Ovary (tissue), 9 donors: Measurements from ENCODE around the gene ASB8. TPM values are rescaled to one million over a fixed set of nuclear protein-coding genes. Genes with fewer than 3 reads are reported as not detected.

Experiments
- DNase-seq, 5 donors: peaks; one replicate each; pipeline ENCODE4 v3.0.0-alpha.2; 2019 to 2020
- H3K27ac ChIP-seq, 2 donors: fragments of 200-600 bp; one replicate each; pipeline versions ENCODE4 v1.5.1 to v1.8.0; 2019 to 2022
- H3K27me3 ChIP-seq: fragments of 200-600 bp; one replicate; pipeline ENCODE4 v1.8.0; 2022
- H3K36me3 ChIP-seq: fragments of 200-600 bp; sonication (generic); one replicate; pipeline ENCODE4 v1.5.1; 2019
- H3K4me1 ChIP-seq: one replicate; pipeline ENCODE4 v1.8.1; 2013; ENCODE audit warnings: mild to moderate bottlenecking, moderate library complexity; ENCODE audit not compliant: insufficient read depth
- H3K4me3 ChIP-seq: fragments of 200-600 bp; sonication (generic); one replicate; pipeline ENCODE4 v1.5.1; 2017
- H3K9me3 ChIP-seq, 2 donors: fragments of 200-600 bp in 1 of 2; sonication (generic) in 1 of 2; one replicate each; pipeline versions ENCODE4 v1.5.1 to v1.8.1; 2013 to 2019; ENCODE audit warnings: mild to moderate bottlenecking in 1 of 2, moderate library complexity in 1 of 2
- CTCF ChIP-seq, 3 donors: fragments of 450-650 bp in 2 of 3; fragments of 200-600 bp in 1 of 3; IDR thresholded peaks; one replicate each; pipeline versions ENCODE4 v1.5.1 to v1.8.0; 2016 to 2022; ENCODE audit warnings: antibody characterized with exemption in 3 of 3, mild to moderate bottlenecking in 1 of 3
- EP300 ChIP-seq: sonication (generic); formaldehyde crosslinking; IDR thresholded peaks from one replicate; pipeline ENCODE4 v1.6.1; 2017; ENCODE audit warnings: antibody characterized with exemption
- POLR2A ChIP-seq: fragments of 450-650 bp; IDR thresholded peaks from one replicate; pipeline ENCODE4 v1.6.1; 2017; ENCODE audit warnings: antibody characterized with exemption, mild to moderate bottlenecking, moderate library complexity
- WGBS, 3 donors: extraction: QIAGEN DNeasy Blood & Tissue Kit in 1 of 3; methylation state at CpG; one replicate each; pipeline versions ENCODE4 v1.1.5 to v1.1.7; 2013 to 2017; 5-methylcytosine and 5-hydroxymethylcytosine counted together
- intact Hi-C, 4 donors: fragments of 100-400 bp; cut with DNase I; formaldehyde crosslinking; loops; one replicate each; pipeline versions ENCODE4 v1.11.0 to v1.15.1; 2022 to 2023
- polyA plus RNA-seq, 2 donors: library from polyadenylated mRNA; stranded (reverse); fragments of 200-250 nt in 1 of 2; fragments of 350-450 nt in 1 of 2; fragmentation: Illumina TruSeq in 1 of 2; extraction: RNeasy Lipid Tissue Mini Kit (QIAGEN cat#74804) in 1 of 2; gene quantifications; one replicate each; pipeline ENCODE4 v1.2.3, GENCODE V29; 2013 to 2014
- total RNA-seq, 7 donors: library from RNA; depleted of rRNA in 2 of 7; stranded (reverse); fragments of >200 nt in 2 of 7; fragmentation: NEBNext Ultra II Directional in 3 of 7; extraction: Animal tissue kit (Norgen Biotek cat#: 25700) in 3 of 7; gene quantifications; one replicate each; pipeline versions ENCODE4 v1.1.0 to v1.2.4, GENCODE V29; 2016 to 2023
- donor health status: DM: no; HTN: no; CAD: no; lungs with moderate emphysema.
- donor health status: DM: no; HTN: no; CAD: no.
- donor health status: Bipolar disorder and iron deficiency.
- donor health status: DM: yes; HTN: yes; CAD: no.
- donor health status: DM: no; HTN: no; CAD: no.
- donor health status: DM: yes; HTN: yes; CAD: no.

The ASB8 gene
- total and polyA plus RNA-seq, 9 donors: 18.8 to 51.6 (median 29.4) TPM

GRCh38 chr12:48198672-48198971 is 41.3 kb upstream of the ASB8 start:
- DNase-seq: peak; percentile 58 to 78 (median 67)
- intact Hi-C loops: loop anchor here in 1 of 4 donors (10.0 kb wide), 1 partner anchor 256 kb away; no protein-coding TSS in a partner anchor
- Histone ChIP-seq H3K36me3 (no peaks in the 10 kb centered on the region), H3K27ac (peak overlapping the region; percentile 94 to 98), H3K4me3 (peak overlapping the region; percentile 81), H3K9me3 (no peaks in the 10 kb centered on the region), H3K27me3 (no peaks in the 10 kb centered on the region), H3K4me1 (peaks cover 6% of the 10 kb centered on the region)
- TF ChIP-seq POLR2A (no peak), CTCF (IDR thresholded peaks at IDR 0.05) (no peak), EP300 (no peak)
- WGBS, 3 donors: 8 to 22% (median 13%) methylated on average over 26 of the region's 26 CpGs

- Histone ChIP-seq H3K9me3 (no peaks in the 10 kb centered on the region), H3K4me1 (peaks cover 6% of the 10 kb centered on the region), H3K27ac (peak overlapping the region; percentile 94 to 98), H3K36me3 (no peaks in the 10 kb centered on the region), H3K4me3 (peak overlapping the region; percentile 81), H3K27me3 (no peaks in the 10 kb centered on the region)
- TF ChIP-seq POLR2A (peak; percentile 91), EP300 (peak; percentile 47), CTCF (IDR thresholded peaks at IDR 0.05) (peak in 2 of 3 donors; percentile 6 to 27)
- peak; percentile 93 to 97 (median 96) for DNase-seq
- 3 to 10% (median 4%) methylated on average over 38 to 39 of the region's 39 CpGs for WGBS, 3 donors
- intact Hi-C loops: loop anchor here in 1 of 4 donors (10.0 kb wide), 1 partner anchor 257 kb away; no protein-coding TSS in a partner anchor
These were observed 40.8 kb upstream of the ASB8 start for GRCh38 chr12:48197971-48198671.

GRCh38 chr12:48197549-48197970 is 40.2 kb upstream of the ASB8 start:
- H3K4me1 ChIP-seq: peaks cover 6% of the 10 kb centered on the region
- intact Hi-C loops: loop anchor here in 1 of 4 donors (10.0 kb wide), 1 partner anchor 257 kb away; no protein-coding TSS in a partner anchor
- WGBS, 3 donors: 1 to 5% (median 5%) methylated on average over 10 of the region's 10 CpGs
- peak overlapping the region; percentile 81 for H3K4me3 ChIP-seq
- DNase-seq: peak in 1 of 5 donors; percentile 47
- no peaks in the 10 kb centered on the region for H3K27me3 ChIP-seq
- peak overlapping the region; percentile 94 to 98 for H3K27ac ChIP-seq
- no peaks in the 10 kb centered on the region for H3K36me3 ChIP-seq
- TF ChIP-seq EP300 (no peak), CTCF (IDR thresholded peaks at IDR 0.05) (peak; percentile 9 to 63 (median 49))
- no peaks in the 10 kb centered on the region for H3K9me3 ChIP-seq

- Histone ChIP-seq H3K27ac (no peak overlapping the region), H3K27me3 (no peaks in the 10 kb centered on the region), H3K9me3 (no peaks in the 10 kb centered on the region), H3K36me3 (no peaks in the 10 kb centered on the region), H3K4me1 (peaks cover 1% of the 10 kb centered on the region), H3K4me3 (no peak overlapping the region)
- DNase-seq: no peak
- TF ChIP-seq EP300: no peak
- TF ChIP-seq POLR2A: no peak
- TF ChIP-seq CTCF (IDR thresholded peaks at IDR 0.05): no peak
- WGBS, 3 donors: 59 to 73% (median 69%) methylated on average over 1 of the region's 1 CpG
- intact Hi-C loops: loop anchor here in 1 of 4 donors (10.0 kb wide), 1 partner anchor 260 kb away; no protein-coding TSS in a partner anchor
These were observed 37.5 kb upstream of the ASB8 start for GRCh38 chr12:48194799-48195201.
